NCI-H345 treated with DMSO at 0.1 percent for 48 hours (cell line): Measurements from ENCODE around the gene UPB1.
"Not testable (repeated sequence)": the region's sequence is repeated elsewhere in the genome, so short reads cannot be mapped to it uniquely, and the experiment has no call there.

ENCODE experiments used
- DNase-seq: peaks from one replicate; lab custom pipeline; 2025; ENCODE audit not compliant: unreplicated experiment; lab: John Stamatoyannopoulos, UW

UPB1 gene

GRCh38 chr22:24481641-24482040 is 13.5 kb upstream of the UPB1 start:
- DNase-seq: no peak

DNA sequence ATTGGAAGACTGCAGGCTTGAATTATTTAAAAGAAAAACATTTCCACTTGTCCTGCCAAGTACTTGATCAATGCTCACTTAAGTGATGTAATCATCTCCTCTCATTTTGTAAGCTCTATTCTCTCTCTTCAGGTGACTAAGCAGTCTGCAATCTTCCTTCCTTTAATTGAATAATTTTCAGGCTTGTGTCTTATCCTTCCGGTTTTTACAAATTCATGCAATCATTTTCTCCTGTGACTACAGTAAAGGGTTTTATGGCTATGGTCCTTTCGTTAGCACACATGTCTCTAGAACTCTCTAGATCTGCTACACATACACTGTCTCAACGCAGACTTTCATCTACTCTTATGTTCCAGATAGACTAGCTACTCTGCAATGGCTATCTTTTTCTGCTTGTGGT is 12.6 kb upstream of the UPB1 start:
- no peak for DNase-seq

DNA sequence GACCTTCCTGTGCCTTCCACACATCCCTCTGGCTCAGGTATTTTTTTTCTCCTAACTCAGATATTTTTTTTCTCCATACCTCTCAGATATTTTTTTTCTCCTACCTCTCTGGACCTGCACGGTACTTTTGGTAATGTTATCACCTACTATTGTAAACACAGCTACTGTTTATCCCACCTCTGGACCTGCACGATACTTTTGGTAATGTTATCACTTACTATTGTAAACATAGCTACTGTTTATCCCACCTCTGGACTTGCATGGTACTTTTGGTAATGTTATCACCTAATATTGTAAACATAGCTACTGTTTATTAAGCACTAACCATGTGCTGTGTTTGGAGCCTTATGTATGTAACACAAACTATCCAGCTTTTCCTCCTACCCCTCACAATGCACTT is 12.1 kb upstream of the UPB1 start:
- no peak for DNase-seq

- no peak for DNase-seq
Measured at GRCh38 chr22:24483976-24484545, 11.1 kb upstream of the UPB1 start.

- DNase-seq: no peak
Measured at GRCh38 chr22:24485170-24485569, 10.0 kb upstream of the UPB1 start.

- DNase-seq: no peak
Measured at GRCh38 chr22:24485608-24486007, 9.5 kb upstream of the UPB1 start.

DNA sequence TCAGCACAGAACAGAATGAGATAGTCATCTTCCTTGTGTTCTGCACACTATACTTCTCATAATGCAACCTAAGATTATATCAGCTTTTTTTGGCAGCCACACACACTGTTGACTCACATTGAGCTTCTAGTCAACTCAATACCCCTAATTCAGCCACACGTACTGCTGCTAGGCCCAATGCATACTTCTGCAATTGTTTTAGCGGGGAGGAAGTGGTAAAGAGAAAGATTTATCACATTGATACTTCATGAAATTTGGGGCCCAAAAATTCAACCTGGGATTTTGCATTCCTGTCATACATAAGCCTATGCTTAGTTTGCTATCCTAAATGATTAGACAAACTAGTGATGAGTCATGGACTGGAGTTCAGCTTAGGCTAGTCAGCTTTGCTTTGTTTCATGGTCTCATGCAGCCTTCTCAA is 8.6 kb upstream of the UPB1 start:
- no peak for DNase-seq

- no peak for DNase-seq
Measured at GRCh38 chr22:24489011-24489410, 6.1 kb upstream of the UPB1 start.

GRCh38 chr22:24489434-24489833 is 5.7 kb upstream of the UPB1 start:
- DNase-seq: not testable (repeated sequence)

DNA sequence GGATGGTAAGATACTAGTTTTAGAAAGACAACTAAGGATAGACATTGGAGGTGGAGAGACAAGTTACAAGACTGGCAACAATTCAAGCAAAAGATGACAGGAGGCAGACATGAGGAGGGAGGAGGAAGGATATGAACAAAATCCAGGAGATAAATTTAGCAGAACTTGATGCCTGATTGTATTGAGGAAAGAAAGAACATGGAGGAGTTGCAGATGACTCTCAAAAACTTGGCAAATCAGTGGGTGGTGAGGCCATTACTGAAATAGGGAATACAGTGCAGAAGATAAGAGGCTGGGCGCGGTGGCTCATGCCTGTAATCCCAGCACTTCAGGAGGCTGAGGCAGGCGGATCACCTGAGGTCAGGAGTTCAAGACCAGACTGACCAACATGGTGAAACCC is 2.7 kb upstream of the UPB1 start:
- no peak for DNase-seq

- DNase-seq: no peak
Measured at GRCh38 chr22:24494167-24494527, 985 bp upstream of the UPB1 start.

DNA sequence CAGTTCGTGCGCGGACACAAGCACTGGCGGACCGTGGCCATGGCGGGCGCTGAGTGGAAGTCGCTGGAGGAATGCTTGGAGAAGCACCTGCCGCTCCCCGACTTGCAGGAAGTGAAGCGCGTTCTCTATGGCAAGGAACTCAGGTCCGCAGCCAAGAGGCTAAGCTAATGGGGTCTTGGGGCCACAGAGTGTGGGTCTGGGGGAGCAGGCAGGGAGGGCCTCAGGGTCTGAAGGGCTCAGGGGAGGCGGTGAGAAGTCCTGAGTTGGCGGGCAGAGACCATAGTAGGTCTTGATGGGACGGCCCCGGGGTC is 188 bp downstream of the UPB1 start:
- no peak for DNase-seq

GRCh38 chr22:24496234-24496633 is 1.1 kb downstream of the UPB1 start:
- no peak for DNase-seq

GRCh38 chr22:24496661-24497060 is 1.5 kb downstream of the UPB1 start:
- DNase-seq: no peak

DNA sequence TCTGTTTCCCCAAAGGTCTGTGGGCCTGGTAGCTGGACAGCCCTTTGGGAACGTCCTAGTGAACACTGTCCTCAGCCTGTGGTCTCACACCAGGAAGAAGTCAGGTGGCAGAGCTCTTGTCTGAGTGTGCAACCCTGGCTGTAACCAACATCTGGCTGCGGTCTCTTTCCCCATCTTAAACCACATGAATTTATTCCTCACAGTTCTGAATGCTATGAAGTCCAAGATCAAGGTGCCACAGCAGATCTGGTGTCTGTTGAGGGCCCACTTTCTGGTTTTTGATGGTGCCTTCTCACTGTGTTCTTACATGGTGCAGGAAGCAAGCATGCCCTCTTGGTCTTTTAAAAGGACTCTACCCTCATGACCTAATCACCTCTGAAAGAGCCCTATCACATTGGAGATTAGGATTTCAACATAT is 2.7 kb downstream of the UPB1 start:
- DNase-seq: no peak

DNA sequence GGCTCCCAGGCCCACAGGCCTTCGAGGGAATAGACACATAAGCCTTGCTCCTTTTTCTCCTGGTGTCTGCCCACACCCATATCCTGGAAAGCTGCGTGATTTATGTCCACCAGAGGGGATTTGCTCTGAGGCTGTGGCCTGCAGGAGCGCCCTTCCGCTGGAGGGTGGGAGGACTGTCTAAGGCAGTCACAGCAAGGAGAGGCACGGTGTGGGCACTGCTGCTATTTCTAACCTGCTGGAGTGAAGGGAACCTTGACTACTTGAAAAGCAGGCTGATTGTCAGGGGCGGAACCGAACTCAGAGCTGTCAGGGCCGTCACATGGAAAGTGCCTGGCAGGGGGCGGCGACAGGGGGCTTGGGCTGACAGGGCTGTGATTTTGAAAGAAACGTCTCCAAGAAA is 3.7 kb downstream of the UPB1 start:
- no peak for DNase-seq

DNA sequence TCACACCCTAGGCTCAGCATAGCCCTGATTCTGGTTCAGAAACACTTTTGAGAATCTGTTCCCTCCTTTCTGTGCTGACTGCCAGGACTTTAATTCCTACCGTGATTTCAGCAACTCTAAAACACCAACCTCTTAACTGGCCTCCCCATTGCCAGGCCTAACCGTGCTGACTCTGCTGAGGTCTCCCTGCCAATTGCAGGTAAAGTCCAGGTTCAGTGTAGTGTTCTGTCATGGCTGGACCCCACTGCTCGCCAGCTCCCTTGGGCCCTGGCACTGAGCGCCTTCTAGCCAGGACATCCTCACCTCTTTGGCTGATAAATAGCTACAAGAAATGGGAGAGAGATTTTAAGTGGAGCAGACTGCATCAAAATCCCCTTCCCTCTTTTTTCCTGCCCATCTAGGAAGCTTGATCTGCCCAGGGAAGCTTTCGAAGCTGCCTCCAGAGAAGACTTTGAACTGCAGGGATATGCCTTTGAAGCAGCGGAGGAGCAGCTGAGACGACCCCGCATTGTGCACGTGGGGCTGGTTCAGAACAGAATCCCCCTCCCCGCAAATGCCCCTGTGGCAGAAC is 4.7 kb downstream of the UPB1 start:
- no peak for DNase-seq

DNA sequence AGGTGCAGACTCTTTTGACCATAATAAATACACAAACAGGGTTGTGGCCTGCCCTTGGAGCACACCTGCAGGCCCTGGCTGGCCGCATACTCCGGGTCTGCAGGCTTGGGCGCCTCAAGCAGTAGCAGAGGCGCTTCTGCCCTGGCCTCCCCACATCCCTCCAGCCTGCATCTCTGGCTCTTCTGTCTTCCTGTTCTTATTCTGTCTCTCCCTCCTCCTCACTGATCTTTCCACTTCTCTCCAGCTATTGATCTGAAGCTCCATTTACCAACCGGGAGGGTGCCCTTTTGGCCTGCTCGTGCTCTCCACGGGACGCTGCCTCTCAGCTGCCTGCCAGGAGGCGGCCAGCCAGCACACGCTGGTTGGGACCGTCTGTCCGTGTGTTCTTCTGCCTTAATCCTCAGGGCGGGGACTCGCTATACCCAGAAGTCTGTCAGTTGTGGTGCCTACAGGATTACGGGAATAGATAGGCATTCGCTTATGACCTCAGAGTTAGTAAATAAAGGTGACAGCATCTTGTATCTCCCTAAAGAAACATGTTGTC is 5.2 kb downstream of the UPB1 start:
- no peak for DNase-seq

DNA sequence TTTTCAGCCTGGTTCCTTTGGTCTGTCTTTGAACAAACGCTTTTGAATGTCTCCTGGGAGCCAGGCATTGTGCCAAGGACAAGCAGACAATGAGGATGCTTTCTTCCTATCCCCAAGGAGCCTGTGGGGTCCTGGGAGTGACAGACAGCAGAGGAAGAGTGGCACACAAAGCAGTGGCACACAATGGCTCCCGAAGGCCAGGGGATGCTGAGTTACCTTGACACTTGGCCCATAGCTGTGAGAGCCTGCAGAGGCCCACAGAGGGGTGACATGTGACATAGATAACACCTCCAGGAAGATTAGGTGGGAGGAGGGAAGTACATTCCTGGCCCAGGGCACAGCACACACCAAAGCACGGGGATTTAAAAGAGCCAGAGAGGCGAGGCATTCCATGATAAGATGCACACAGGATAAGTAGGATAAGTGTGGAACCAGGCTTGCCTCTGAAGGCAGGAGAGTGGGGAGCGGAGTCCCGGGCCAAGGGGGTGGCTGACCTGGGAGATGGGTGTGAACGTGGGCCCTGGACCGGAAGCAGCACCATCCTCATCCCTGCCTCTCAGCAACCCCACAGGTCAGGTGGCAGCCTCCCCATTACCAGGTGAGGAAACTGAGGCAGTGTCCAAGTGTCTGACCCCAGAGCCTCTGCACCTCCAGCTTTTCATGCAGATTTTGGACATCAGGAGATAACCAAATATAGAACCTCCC is 6.3 kb downstream of the UPB1 start:
- no peak for DNase-seq

DNA sequence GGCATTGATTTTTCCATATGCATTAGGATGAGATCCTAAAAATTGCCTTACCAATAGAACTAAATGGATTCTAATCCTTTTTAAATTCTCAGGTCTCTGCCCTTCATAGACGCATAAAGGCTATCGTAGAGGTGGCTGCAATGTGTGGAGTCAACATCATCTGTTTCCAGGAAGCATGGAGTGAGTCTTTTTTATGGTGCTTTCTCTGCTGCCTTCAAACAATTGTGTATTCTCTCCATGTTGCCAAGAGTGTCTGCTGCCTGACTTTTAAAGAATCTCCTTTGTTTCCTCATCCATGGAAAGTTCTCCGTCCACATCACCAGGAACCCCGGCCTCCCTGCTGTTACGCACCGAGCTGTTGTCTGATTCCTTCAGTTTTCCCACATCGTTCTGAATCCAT is 6.9 kb downstream of the UPB1 start:
- DNase-seq: no peak

DNA sequence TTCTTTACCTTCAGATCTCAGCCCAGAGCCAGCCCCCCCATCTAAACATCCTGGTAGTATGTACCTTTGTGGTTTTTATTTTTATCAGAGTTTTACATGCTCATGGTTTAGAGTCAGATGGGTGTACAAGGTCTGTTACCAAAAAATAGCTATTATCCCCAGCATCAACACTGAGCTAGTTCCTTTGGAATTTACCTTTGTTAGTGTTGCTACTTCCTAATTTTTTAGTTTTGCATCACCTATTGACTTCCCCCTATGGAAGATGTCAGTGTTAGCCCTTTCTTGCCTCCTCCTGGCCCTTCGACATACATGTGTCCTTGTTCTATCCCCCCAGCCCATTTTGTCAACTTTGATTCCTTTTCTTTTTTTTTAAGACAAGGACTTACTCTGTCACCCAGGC is 7.4 kb downstream of the UPB1 start:
- no peak for DNase-seq

DNA sequence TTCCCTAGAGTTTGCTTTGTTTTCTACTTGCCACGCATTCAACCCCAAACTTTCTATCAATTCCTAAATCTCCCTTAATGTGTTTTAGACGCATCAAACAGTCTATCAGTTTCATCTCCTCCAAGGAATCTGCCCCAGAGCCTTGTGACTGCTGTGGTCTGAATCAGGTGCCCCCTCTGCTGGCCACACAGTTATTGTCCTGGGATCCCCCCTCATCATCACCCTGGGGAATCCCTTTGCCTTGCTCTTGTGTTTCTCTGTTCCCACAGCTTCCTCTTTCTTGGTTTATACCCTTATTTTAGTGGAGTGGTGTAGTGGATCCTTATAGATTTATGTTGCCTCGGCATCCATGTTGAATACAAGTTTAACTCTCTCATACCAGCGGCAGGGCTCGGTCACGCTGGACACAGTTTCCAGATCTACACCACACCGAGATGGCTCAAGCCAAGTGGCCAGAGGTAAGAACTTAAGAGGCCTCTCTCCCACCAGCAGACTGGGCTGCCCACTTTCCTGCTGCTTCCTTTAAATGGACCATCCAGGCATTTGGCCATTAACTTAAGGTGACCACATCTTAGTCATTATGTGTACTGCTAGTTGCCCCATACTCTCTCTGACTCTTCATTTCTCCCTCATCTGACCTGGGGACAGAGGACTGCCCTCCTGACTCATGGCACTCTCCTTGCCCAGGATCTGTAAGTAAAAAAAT is 8.2 kb downstream of the UPB1 start:
- no peak for DNase-seq
